ENCODE results near the gene SLC43A2.

SLC43A2 gene

GRCh38 chr17:1649844-1650501 is 21.3 kb upstream of the SLC43A2 start, which contains the start of gene RILP (continued):
- TF ChIP-seq ZNF549 (tag by site-specific recombination; IDR thresholded peaks at IDR 0.05) (no peak), ZNF596 (tag by site-specific recombination; IDR thresholded peaks at IDR 0.05) (no peak), SP3 (tag by site-specific recombination; IDR thresholded peaks at IDR 0.05) (peak; percentile 79), ZNF37A (tag by site-specific recombination; IDR thresholded peaks at IDR 0.05) (no peak), ZNF623 (tag by site-specific recombination; IDR thresholded peaks at IDR 0.05) (no peak), ZNF707 (tag by site-specific recombination; IDR thresholded peaks at IDR 0.05) (no peak), ZNF610 (tag by site-specific recombination; IDR thresholded peaks at IDR 0.05; ENCODE audit: borderline replicate concordance) (no peak), ZEB2 (tag by site-specific recombination; IDR thresholded peaks at IDR 0.05) (no peak), ZNF221 (tag by site-specific recombination; IDR thresholded peaks at IDR 0.05; ENCODE audit: borderline replicate concordance) (no peak), ZNF555 (tag by site-specific recombination; conservative IDR thresholded peaks at IDR 0.05) (no peak), ZNF529 (tag by site-specific recombination; IDR thresholded peaks at IDR 0.05; ENCODE audit: insufficient replicate concordance) (no peak), WT1 (tag by site-specific recombination; IDR thresholded peaks at IDR 0.05) (no peak; the same call in 1 of the 2 replicates), ZNF561 (tag by site-specific recombination; IDR thresholded peaks at IDR 0.05; ENCODE audit: borderline replicate concordance) (no peak), SCRT2 (tag by site-specific recombination; IDR thresholded peaks at IDR 0.05) (no peak), ZNF239 (tag by site-specific recombination; IDR thresholded peaks at IDR 0.05) (no peak), ZNF629 (tag by site-specific recombination; IDR thresholded peaks at IDR 0.05) (no peak), REST (tag by site-specific recombination; IDR thresholded peaks at IDR 0.05) (no peak), ZNF777 (tag by site-specific recombination; IDR thresholded peaks at IDR 0.05; ENCODE audit: borderline replicate concordance) (no peak), ZNF24 (tag by site-specific recombination; IDR thresholded peaks at IDR 0.05) (no peak), ZFHX2 (tag by site-specific recombination; conservative IDR thresholded peaks at IDR 0.05) (peak; percentile 93), ZNF302 (tag by site-specific recombination; IDR thresholded peaks at IDR 0.05; ENCODE audit: low read depth) (no peak), ZNF660 (tag by site-specific recombination; IDR thresholded peaks at IDR 0.05) (no peak), INSM2 (tag by site-specific recombination; IDR thresholded peaks at IDR 0.05) (no peak), ZBTB7A (tag by site-specific recombination; IDR thresholded peaks at IDR 0.05; ENCODE audit: low read depth) (no peak), ZNF398 (tag by site-specific recombination; IDR thresholded peaks at IDR 0.05) (no peak; the same call in 1 of the 2 replicates), OVOL3 (tag by site-specific recombination; IDR thresholded peaks at IDR 0.05) (no peak), GLI2 (tag by site-specific recombination; IDR thresholded peaks at IDR 0.05; ENCODE audit: borderline replicate concordance, low read depth) (no peak), TRIM28 (IDR thresholded peaks at IDR 0.05; ENCODE audit: borderline replicate concordance, low read length) (no peak), GLIS1 (tag by site-specific recombination; IDR thresholded peaks at IDR 0.05) (0 out of 2 replicates have a peak, but pooled peaks have one; percentile 61)
